ENCODE measurements around the gene CIB4.

CIB4 gene

DNA sequence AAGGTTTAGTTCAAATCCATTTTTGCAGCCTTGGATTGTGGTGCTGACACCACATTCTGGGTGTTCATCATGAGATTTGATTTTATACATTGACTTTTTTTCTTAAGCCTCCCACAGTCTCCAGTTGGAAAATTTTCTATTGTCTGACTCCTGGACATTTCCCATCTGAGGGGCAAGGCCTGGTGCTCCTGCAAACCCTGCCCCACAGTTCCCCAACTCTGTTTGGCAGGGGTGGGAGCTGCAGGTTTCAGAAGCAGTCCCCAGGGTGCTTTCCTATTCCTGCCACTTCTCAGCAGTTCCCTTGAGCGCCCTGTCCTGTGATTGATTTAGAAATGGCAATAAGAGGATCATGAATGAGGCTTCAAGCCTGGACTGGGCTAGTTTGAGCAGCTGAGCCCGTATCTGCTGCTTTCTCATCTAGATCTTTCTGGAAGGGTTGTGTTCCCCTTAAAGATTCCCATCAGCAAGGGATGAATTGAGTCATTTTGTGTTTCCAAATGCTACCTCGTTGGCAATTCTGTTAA lies 77.0 kb downstream of the CIB4 start:
- no peak for DNase-seq

GRCh38 chr2:26563686-26564085 lies 77.5 kb downstream of the CIB4 start:
- DNase-seq, result no peak

- DNase-seq, result peak; percentile 10 to 34
Observed at GRCh38 chr2:26562811-26563645, 78.1 kb downstream of the CIB4 start.

- peak; percentile 80 to 86 for DNase-seq
Observed at GRCh38 chr2:26561918-26562810, 79.0 kb downstream of the CIB4 start.

DNA sequence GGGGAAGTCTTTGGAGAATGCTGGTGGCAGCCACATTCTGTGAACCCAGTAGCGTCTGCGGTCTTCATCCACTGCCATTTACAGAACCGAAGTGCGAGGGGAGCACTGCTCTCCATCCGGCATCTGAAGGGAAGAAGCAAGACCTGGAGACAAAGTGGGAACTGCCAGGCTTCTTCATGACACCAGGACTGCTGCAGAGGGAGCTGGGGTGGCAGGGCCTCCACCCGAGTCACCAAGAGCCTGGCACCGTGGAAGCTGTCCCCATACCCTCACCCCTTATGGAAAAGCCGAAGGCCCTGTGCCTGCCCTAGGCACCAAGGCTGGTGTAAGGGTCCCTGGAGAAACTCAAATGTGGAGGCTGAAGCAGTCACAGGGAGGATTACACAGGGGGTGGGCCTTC lies 79.8 kb downstream of the CIB4 start:
- DNase-seq, result no peak

GRCh38 chr2:26560892-26561291 lies 80.3 kb downstream of the CIB4 start:
- no peak for DNase-seq

DNA sequence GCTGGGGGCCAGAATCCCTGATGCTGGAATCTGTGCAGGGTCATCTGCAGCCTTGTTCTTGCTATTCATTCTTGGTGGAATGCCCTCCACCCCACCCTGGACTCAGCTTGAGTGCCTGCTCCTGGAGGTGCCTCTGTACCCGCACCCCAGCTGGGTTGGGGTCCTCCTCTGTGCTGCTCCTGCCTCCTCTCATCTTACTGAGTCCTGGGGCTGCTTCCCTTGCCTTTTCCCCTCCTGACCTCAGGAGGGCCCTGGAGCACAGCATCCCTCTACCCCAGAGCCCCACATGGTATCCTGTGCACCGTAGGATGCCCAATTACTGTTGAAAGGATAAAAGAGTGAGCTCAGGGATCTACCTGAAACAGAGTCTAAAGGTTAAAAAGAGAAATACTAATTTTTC lies 81.6 kb downstream of the CIB4 start:
- DNase-seq, result no peak

GRCh38 chr2:26559044-26559405 lies 82.1 kb downstream of the CIB4 start:
- DNase-seq, result no peak

DNA sequence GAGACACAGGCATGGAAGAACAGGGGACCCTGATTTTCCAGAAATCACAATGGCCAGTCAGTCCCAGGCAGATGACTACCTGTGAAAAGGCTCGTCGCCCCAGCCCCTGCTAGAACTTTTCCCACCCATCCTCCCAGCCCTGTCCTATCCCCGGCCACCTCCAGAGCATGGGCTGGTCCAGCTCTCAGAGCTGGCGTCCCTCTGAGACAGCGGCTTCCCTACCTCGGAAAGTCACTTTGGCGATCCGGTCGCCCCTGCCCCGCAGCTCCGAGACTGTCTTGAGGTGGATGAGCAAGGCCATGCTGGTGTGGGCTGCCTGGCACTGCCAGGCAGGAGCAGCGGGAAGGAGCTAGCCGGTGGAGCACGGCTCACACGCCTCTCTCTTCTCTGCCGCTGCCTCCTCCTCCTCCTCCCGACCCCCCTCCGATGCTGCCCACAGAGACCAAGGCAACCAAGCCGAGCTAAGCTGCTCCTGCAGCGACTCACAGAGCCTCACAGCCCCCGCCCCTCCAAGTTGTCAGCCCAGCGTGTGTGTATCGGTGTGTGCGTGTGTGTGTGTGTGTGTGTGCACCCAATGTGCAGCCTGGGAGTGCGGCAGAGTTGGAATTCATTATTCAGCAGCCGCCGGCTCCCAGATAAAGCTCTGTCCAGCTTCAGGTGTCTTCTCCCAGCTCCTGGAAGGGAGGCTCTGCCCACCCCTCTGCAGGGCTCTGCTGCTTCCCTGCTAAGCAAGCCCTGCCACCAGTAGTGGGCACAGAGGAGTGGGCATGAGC lies 82.7 kb downstream of the CIB4 start:
- DNase-seq, result no peak

GRCh38 chr2:26557244-26557925 lies 83.8 kb downstream of the CIB4 start:
- no peak for DNase-seq

DNA sequence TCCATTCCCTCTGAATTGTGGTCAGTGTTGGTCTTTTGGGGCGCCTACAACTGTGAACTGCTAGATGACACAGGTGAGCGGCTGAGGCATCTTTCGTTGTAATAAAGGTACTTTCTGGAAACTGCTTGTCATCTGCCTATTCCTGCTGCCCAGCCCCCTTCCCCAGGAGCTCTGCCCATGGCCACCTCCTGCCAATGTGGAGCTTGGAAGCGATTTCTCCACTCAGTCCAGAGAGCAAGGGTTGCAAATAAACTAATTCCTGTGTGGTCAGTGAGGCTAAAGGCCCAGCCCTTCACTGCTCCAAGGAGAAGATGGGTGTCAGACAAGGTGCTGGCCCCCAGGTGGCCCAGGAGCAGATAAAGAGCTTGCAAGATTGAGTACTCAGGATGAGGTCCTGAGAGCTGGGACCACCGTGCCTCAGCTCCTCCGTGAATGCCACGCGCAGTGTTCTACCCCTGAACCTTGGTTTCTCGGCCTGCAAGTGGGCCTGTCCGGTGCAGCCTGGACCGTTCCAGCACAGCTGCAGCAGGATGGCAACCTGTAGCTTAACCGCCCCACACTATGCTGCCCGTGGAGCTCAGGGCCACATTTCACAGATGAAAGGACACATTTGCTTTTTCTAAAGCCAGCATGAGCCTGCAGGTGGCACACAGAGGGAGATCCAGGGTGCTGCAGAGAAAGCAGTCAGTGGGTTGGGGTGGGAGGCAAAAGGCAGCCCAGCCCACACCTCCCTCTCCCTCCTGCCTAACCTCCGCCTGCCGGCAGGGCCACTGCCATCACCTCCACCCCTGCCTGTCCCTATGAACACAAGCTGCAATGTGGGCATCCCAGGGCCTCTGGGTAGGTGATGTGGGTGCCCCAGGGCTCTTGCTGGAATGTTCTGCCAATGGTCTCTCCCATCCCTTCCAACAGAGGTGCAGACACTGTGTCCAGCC lies 84.6 kb downstream of the CIB4 start:
- DNase-seq, result no peak

GRCh38 chr2:26555246-26556133 lies 85.7 kb downstream of the CIB4 start:
- DNase-seq, result peak; percentile 13 to 63

DNA sequence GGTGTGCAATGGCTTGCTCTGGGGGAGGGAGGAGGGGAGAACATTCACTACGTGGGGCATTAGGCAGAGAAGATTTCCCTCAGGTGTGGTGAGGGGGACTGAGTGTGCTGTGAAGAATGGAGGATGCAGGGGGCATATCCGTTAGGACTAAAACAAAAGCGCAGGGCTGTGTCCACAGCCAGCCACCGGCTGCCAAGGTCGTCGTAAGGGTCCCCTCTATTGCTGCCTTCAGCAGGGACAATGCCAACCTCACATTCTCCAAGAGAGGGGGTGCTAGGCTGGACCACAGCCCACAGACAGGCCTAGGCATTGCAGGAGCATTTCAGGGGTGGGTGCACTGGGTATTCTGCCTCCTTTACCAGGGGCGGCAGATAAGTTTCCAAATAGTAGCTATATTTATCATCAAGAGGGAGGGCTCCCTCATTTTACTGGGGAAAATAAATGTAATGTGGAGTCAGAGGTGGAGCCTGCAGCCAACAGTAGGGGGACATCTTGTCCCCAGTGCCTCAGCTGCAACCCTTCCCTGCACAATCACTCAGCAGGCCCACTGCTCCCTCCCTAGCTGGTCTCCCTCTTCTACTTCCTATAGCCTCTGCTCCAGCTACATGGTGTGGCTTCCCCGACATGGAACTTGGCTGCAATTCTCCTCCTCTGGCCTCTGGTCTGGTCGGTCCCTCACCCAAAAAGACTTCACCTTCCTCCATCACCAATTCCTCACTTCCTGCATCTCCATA lies 88.4 kb downstream of the CIB4 start:
- no peak for DNase-seq

DNA sequence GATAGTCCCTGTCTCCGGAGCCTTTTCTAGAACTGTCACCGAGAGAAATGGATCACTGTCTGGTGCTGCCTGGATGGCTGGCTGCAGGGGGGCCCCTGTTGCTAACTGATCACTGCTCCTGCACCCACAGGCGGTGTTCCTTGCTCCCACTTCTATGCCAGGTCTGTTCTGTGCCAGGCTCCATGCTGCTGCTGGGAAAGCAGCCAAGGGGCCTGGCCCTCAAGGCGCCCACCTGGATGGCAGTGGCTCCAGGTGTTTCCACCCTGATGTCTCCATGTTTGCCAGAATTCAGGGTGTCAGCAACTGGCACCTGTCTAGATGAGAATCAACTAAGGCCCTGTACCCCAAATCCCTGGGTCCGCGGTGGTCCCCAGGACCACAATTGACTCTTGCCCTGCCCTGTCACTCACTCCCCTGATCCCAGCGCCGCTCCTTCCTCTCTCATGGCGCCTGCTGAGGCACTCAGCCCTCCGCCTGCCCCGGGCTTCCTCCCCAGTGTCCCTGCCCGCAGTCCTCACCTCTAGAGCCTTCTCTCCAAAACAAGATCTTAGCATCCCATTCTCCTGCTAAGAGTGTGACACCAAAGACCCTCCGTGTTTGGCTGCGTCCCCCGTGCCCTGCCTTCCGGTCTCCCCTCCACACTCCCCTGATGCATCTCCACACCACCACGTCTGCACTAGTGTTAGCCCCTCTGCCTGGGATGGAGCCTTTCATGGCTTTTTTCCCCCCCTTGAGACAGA lies 90.7 kb downstream of the CIB4 start:
- no peak for DNase-seq

- DNase-seq, result no peak
Observed at GRCh38 chr2:26542676-26543505, 98.3 kb downstream of the CIB4 start.

DNA sequence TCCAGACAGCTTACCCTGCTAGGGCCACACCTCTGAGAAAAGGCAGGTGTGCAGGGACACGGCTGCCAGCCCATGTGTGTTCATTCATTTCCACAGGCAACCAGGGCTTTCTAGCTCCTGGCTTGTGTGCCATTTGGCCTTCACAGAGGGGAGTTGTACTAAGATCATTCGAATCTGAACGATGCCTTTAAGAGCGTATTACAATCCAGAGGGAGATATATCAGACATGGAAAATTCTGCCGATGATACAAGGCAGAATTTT lies 99.0 kb downstream of the CIB4 start:
- DNase-seq, result peak; percentile 78

DNA sequence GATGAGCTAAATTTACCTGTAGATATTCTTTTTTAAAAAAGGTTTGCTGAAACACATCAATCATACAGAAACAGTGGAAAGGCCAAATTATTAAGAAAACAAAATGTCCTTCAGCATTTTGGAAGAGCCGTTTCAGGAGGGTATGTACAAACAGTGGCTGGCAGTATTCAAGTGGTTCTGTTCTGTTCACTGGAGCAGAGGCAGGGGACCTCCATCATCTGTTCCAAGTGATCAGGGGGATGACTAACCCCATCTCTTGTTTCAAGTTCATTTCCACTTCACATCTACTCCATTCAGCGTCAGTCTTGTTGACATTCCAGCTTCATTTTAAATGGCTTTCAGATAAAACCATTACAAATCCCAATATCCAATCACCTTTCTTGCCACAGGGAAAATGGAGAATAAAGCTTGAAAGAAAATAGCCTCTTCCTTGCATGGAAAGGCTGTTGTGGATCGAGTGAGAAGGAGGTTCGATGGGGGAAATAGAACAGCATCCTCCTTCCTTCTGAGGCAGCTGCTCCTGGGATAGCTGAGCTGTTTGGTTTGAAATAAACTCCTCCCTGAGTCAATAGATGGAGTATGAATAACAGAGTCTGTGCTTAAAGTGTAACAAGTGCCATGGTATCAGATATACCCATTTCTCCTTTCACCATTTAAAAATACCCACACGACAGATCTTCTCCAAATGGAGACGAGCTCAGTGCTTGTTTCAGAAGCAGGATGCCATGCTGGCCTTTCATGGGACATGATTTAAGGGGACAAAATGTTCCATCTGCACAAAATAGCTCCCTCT lies 99.6 kb downstream of the CIB4 start:
- DNase-seq, result peak; percentile 75 to 78
